CD4-positive, alpha-beta T cell treated with Interleukin-15 for 1 hour (primary cell): ENCODE results near the gene ZSCAN2.
"Not testable (repeated sequence)": the region's sequence is repeated elsewhere in the genome, so short reads cannot be mapped to it uniquely, and the experiment has no call there.

ENCODE experiments used
- DNase-seq: peaks from one replicate; pipeline ENCODE4 v3.0.0-alpha.2; 2020

Gene ZSCAN2

GRCh38 chr15:84600687-84601554 is at the start of gene ZSCAN2:
ZSCAN2 (plus strand) TSS chr15:84601009; CDS start chr15:84603928, 2,919 bp downstream.
- DNase-seq = peak; percentile 90

DNA sequence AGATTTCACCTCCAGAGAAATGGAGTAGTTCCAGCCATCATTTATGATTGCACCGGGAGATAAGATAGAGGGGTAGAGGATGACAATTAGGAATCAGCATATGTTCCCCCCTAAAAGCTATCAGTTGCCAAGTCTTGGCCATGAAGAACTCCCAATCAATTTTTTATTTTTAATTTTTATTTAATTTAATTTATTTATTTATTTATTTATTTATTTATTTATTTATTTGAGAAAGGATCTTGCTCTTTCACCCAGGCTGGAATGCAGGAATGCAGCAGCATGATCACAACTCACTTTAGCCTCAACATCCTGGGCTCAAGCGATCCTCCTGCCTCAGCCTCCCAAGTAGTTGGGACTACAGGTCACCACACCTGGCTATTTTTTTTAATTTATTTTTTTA is 49.2 kb upstream of the ZSCAN2 start:
- not testable (repeated sequence) for DNase-seq

GRCh38 chr15:84552896-84553295 is 47.9 kb upstream of the ZSCAN2 start:
- DNase-seq = no peak

DNA sequence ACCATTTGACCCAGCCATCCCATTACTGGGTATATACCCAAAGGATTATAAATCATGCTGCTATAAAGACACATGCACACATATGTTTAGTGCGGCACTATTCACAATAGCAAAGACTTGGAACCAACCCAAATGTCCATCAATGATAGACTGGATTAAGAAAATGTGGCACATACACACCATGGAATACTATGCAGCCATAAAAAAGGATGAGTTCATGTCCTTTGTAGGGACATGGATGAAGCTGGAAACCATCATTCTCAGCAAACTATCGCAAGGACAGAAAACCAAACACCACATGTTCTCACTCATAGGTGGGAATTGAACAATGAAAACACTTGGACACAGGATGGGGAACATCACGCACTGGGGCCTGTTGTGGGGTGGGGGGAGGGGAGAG is 44.1 kb upstream of the ZSCAN2 start:
- DNase-seq = not testable (repeated sequence)

DNA sequence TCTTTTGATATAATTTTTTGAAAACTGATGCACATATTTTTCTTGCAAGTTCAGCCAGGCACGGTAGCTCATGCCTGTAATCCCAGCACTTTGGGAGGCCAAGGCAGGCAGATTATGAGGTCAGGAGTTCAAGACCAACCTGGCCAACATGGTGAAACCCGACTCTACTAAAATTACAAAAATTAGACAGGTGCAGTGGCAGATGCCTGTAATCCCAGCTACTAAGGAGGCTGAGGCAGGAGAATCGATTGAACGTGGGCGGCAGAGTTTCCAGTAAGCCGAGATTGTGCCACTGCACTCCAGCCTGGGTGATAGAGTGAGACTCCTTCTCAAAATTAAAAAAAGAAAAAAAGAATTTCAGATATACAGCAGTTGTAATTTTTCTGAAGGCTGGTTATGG is 32.8 kb upstream of the ZSCAN2 start:
- not testable (repeated sequence) for DNase-seq

DNA sequence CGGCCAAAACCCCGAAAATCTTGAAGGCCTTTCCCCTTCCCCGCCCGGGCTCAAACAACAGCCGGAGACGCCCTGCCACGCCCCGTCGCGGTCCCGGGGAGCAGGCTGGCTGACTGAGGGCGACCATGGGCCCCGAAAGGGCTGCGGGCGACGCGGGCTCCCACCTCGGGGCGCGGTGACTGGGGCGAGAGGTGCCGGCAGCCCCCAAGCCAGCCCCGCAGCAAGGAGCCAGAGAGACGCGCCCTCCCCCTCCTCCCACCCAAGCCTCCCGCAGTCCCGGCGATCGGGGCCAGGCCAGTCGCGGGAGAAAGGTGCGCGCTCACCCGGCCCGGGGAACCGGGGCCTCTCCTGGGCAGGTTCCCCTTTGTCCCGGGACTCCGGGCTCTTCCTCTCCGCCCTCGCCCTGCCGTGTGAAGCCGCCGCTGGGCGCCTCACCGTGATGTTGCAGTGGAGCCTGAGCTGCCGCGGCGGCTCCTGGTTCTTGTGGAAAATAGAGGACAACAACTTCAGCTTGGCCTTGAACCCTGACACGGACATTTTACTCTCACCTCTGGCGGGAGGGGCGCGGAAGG is 30.6 kb upstream of the ZSCAN2 start:
- DNase-seq = peak; percentile 39

GRCh38 chr15:84572231-84572630 is 28.6 kb upstream of the ZSCAN2 start:
- no peak for DNase-seq

DNA sequence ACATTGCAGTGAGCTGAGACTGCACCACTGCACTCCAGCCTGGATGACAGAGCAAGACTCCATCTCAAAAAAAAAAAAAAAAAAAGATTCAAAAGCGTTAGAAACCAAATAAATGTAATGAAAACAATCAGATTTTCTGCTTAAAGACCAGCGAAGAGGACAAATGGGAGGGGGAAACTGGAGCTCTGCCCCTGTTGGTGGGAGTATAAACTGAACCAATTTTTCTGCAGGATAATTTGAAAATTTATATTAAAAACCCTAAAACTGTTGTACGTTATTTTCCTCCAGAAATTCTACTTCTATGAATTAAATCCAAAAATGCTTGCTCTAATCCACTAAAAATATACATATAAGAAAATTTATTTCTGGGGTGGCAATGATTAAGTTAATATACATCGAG is 25.3 kb upstream of the ZSCAN2 start:
- DNase-seq = no peak

- DNase-seq = not testable (repeated sequence)
Observed at GRCh38 chr15:84577891-84578290, 22.9 kb upstream of the ZSCAN2 start.

GRCh38 chr15:84579261-84579721 is 21.5 kb upstream of the ZSCAN2 start:
- not testable (repeated sequence) for DNase-seq

GRCh38 chr15:84581676-84582428 is 19.0 kb upstream of the ZSCAN2 start:
- DNase-seq = not testable (repeated sequence)

DNA sequence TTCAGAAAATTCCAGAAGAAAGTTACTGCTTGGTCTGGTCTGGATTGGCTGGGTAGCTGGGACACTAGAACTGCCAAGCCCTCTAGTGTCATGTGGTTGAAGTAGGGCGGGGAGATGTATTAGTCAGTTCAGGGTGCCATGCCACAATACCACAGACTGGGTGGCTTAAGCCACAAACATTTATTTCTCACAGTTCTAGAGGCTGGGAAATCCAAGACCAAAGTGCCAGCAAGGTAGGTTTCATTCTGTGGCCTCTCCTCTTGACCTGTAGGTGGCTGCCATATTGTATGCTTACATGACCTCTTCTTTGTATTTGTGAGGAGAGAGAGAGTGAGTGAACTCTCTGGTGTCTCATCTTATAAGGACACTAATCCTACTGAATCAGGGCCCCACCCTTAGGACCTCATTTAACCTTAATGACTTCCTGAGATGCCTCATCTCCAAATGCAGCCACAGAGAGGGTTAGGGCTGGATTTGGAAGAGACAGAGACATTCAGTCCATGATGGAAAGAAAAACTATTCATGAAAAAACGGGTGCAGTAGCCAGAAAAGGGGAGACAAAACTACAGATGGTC is 18.1 kb upstream of the ZSCAN2 start:
- DNase-seq = no peak

DNA sequence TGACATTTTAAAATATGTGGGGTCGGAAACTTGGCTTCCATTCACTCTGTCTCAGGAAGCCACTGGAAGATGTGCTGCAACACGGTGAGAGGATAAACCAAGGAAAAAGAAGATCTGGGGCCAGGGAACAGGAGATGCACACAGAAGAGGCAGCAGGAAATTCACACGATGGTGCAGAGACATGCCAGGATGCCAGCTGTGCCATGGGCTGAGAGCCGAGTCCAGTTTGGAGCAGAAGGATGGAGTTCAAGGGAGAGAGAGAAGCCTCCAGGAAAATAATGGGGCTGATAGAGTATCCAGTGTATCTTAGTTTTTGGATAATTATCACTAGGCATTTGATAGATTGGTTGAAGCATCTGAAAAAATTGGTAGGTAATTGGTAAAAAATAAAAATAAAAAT is 16.9 kb upstream of the ZSCAN2 start:
- DNase-seq = not testable (repeated sequence)

GRCh38 chr15:84586696-84587095 is 14.1 kb upstream of the ZSCAN2 start:
- DNase-seq = no peak

- peak; percentile 85 for DNase-seq
Observed at GRCh38 chr15:84588053-84588874, 12.5 kb upstream of the ZSCAN2 start.

GRCh38 chr15:84590406-84590805 is 10.4 kb upstream of the ZSCAN2 start:
- no peak for DNase-seq

- DNase-seq = no peak
Observed at GRCh38 chr15:84591815-84592214, 9.0 kb upstream of the ZSCAN2 start.

GRCh38 chr15:84594617-84595290 is 6.1 kb upstream of the ZSCAN2 start:
- no peak for DNase-seq

- no peak for DNase-seq
Observed at GRCh38 chr15:84595660-84596059, 5.1 kb upstream of the ZSCAN2 start.

GRCh38 chr15:84597296-84597695 is 3.5 kb upstream of the ZSCAN2 start:
- no peak for DNase-seq

- DNase-seq = peak; percentile 50
Observed at GRCh38 chr15:84598250-84598649, 2.6 kb upstream of the ZSCAN2 start.

- DNase-seq = no peak
Observed at GRCh38 chr15:84598993-84599392, 1.8 kb upstream of the ZSCAN2 start.
